Cerebellar nuclear complex (tissue), 1 donor: ENCODE results near the gene ADAMTS3.

ENCODE experiments used
- DNase-seq, 2 experiments: peaks; one replicate each; lab custom pipeline; 2025; lab: John Stamatoyannopoulos, UW

ADAMTS3 gene

DNA sequence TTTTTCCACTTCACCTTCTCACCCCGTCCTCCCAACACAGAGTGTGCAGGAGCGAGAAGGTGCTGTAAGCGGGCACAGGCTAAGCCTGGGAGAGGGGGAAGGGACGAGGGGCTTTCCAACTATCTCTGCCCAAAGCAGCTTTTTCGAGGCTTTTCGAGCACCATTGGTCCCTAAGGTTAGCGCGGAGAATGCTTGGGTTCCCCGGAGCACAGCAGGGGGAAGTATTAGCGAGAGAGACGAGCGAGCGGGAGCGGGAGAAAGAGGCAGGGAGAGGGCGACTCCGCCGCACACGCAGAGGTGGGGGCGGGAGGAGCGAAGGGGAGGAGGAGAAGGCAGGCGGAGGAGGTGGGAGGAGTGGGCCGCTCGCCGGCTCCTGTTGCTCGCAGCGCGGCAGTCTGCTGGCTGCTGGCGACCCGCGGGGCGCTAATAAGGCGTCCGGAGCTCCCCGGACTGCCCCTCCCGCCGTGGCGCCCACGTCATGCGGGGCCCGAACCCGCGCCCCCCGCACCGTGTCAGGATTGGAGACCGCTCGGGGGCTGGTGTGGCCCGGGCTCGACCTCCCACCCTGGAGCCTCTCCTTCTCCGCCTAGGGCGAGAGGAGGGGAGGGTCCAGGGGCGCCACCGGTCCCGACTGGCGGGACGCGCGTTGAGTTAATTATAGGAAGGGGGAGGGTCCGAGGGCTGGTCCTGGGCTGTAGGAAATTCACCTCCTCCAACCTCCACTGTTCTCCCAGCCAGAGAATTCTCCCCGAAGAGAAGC is at the start of gene ADAMTS3:
Gene ADAMTS3, minus strand, starts transcription at position 263 of the 760 bp plus-strand sequence. CDS start 459 bp downstream, outside the sequence.
- no peak for DNase-seq

GRCh38 chr4:72613959-72614358 is 44.9 kb upstream of the ADAMTS3 start:
- no peak for DNase-seq

GRCh38 chr4:72606751-72607150 is 37.7 kb upstream of the ADAMTS3 start:
- no peak for DNase-seq

- DNase-seq = no peak
These were observed 35.3 kb upstream of the ADAMTS3 start for GRCh38 chr4:72604324-72604723.

DNA sequence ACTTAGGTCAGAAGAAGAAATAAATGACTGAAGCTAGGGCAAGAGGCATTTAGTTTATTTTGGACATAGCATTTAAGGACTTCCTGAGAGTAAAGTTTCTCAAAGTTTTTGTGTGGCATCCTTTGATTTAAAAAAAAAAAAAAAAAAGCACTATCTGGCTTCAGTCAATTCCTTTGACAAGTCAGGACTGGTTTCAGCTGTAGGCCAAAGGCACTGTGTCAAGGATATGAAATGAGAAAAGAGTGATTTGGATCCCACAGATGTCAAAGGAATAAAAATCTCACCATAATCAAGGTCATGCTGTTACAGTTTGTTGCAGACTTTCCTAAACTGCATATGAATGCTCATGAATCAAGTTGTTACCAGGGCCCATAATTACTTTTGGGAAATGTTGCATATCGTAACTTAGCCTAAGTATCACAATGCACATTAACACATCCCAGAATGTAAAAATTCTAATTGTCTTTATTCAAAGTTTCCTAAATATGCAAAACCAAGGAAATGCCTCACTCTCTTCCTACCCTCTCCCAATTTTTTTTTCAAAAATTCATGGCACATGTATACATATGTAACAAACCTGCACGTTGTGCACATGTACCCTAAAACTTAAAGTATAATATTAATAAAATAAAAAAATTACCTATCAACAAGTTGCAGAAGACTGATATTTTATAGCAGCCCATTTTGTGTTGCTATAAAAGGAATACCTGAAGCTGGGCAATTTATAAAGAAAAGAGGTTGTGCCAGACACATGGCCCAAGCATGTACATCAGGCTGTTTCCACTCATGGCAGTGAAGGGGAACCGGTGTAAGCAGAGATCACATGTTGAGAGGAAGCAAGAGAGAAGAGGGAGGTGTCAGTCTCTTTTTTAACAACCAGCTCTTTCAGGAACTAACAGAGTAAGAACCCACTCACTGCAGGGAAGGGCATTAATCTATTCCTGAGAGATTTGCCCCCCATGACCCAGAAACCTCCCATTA is 33.7 kb upstream of the ADAMTS3 start:
- DNase-seq = no peak

- DNase-seq = no peak
These were observed 22.8 kb upstream of the ADAMTS3 start for GRCh38 chr4:72591547-72592454.

DNA sequence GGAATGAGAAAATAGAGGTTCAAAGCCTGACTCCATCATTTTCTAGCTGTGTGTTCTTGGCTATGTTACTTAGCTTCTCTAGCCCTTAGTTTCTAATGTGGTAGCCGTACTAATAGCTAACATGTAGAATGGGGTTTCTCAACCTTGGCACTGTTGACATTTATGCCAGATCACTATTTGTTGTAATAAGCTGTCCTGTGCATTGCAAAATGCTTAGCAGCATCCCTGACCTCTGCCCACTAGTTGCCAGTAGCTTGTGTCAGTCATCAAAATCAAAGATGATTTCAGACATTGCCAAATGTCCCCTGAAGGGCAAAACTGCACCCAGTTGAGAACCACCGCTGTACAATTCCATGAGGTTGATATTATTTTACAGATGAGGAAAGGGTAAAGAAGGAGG is 18.3 kb upstream of the ADAMTS3 start:
- DNase-seq = no peak

DNA sequence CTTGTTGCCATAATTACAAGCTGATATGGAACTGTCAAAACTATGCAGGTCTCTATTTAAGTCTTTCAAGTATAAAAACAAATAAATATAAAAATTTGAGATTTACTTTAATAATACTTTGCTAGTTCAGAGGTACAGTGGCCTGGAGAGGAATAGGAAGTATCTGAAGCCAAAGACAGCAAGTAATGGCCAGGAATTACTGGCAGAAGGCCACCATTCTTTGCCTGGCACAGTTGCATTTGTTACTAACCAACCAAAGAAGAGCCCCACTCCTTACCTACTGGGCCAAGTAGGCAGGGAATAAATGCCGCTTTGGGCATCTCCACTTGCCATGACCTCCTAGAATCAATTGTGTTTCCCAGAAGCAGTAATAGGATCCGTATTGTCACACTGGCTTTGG is 13.8 kb upstream of the ADAMTS3 start:
- DNase-seq = no peak

- no peak for DNase-seq
These were observed 8.2 kb upstream of the ADAMTS3 start for GRCh38 chr4:72577211-72577610.

GRCh38 chr4:72571337-72571736 is 2.3 kb upstream of the ADAMTS3 start:
- DNase-seq = no peak

- no peak for DNase-seq
These were observed 756 bp upstream of the ADAMTS3 start for GRCh38 chr4:72569719-72570235.

DNA sequence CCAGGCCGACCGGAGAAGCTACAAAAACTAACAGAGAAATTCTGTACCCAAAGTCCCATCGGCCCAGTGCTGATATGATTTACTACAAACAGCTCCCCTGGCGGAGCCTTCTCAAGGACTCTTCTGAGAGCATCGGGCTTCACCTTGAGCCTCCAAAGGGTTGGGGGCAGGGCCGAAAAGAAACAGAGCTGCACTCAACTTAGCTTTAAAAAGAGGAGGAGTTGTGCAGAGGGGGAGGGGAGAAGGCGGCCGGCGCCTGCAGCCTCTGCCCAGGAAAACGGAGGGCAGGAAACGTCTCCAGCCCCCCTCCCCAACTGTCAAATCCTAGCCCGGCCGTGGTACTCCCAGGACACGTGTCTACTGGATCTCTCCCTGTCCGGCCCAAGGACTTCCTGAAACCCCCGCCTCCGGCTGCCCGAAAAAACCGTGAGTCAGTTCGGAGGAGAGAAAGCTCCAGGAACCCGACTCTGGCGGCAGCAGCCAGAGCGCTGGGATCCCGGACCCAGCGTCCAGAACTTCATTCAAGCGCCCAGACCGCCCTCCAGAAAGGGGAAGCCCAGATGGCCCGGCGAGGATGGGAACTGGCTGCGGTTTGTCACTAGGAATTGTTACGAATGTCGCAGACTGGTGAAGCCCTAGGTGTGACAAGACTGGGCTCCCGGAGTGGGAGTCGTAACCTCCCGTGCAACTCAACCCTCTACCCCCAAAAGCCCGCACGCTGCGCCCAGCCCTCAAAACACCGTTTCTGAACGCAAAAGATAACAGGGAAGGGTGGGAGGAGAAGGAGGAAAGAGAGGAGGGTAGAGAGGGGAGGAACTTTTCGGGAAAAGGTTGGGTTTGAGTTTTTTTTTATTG is 973 bp downstream of the ADAMTS3 start:
- DNase-seq = no peak

DNA sequence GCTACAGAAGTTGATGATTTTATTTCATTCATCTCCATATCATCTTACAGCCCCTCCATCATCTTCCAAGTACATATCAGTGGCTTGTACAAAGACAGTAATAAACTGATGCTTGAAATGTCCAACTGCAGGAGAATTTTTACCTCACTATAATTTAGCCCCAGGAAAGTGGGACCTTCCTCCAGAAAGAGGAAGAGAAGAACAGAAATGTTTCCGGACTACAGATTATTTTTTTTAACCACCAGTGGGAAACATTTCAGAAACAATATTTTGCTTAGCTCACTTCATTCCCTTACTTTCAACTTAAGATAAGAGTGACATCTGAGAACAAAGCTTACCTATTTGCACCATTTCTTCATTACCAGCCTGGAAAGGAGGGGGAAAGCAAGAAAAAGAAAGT is 2.0 kb downstream of the ADAMTS3 start:
- no peak for DNase-seq

GRCh38 chr4:72566464-72566972 is 2.5 kb downstream of the ADAMTS3 start:
- DNase-seq = no peak

DNA sequence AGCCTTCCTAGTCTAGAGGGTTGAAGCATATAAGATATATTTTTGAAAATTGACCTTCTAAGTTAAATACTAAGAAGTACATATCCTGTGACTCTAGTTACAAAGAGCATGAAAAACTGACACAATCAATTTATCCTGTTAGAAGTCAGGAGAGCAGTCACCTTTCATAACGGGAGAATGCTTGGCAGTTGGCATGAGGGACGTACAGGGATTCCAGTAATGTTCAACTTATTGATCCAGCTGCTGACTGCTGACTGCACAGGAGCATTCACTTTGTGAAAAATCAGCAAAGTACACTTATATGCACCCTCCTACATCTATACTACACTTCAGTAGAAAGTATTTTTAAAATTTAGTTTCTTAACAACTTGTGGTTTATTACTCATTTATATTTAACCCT is 4.2 kb downstream of the ADAMTS3 start:
- no peak for DNase-seq

DNA sequence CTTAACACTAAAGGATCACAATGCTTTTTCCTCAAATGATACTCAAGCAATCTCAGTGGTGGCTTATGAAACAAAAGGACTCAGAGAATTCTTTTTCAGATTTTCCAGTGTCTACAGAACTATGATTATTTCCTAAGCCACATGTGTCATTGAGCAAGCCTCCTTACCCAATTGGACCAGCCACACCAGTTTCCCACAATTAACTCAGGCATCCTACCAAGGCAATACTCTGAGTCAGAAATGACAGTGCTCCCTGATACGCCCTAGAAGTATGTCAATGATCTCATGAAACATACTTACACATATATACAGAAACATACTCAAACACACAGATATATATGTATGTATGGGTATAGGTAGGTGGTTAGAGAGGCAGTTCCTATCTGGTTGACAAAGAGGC is 4.8 kb downstream of the ADAMTS3 start:
- no peak for DNase-seq

- DNase-seq = no peak
These were observed 10.4 kb downstream of the ADAMTS3 start for GRCh38 chr4:72558655-72559054.

GRCh38 chr4:72557021-72557420 is 12.0 kb downstream of the ADAMTS3 start:
- DNase-seq = no peak

DNA sequence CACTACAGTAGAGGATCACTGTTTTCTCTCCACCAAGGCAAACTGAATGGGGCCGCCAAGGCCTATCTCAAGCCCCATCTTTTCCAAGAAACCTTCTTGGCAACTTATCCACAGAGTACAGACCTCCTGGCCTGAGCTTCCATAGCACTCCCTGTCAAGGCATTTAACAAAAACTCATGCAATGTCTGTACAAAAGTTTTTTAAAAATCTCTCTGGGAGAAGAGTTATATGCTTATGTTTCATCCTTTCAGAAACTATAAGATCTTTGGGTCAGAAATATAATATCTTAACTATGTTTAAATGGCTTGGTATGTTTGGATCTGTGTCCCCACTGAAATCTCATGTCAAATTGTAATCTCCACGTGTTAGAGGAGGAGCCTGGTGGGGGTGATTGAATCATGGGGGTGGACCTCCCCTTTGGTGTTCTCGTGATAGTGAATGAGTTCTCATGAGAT is 13.6 kb downstream of the ADAMTS3 start:
- no peak for DNase-seq
